Measurements from ENCODE around the gene ACSF3.

GRCh38 chr16:89051521-89052166 is 42.0 kb upstream of the ACSF3 start:
- TF ChIP-seq CTCF (IDR thresholded peaks at IDR 0.05): no peak
- no peak for TF ChIP-seq POLR2A (IDR thresholded peaks at IDR 0.05)
- no peak for TF ChIP-seq POLR2AphosphoS5 (IDR thresholded peaks at IDR 0.05)

Data from breast epithelium (tissue), 3 donors.